IPS-18c (cell line): ENCODE measurements around the gene TMEM187.

Experiments
- H3K4me3 ChIP-seq: 2 replicates; pipeline ENCODE4 v1.7.0; 2013; ENCODE audit warnings: low read depth, mild to moderate bottlenecking, low read length, moderate library complexity; ENCODE audit not compliant: insufficient read depth
- H3K9me3 ChIP-seq: one replicate; pipeline ENCODE4 v1.6.1; 2013; ENCODE audit warnings: mild to moderate bottlenecking, low read length, moderate library complexity; ENCODE audit not compliant: control insufficient read depth, insufficient read depth

Gene TMEM187

DNA sequence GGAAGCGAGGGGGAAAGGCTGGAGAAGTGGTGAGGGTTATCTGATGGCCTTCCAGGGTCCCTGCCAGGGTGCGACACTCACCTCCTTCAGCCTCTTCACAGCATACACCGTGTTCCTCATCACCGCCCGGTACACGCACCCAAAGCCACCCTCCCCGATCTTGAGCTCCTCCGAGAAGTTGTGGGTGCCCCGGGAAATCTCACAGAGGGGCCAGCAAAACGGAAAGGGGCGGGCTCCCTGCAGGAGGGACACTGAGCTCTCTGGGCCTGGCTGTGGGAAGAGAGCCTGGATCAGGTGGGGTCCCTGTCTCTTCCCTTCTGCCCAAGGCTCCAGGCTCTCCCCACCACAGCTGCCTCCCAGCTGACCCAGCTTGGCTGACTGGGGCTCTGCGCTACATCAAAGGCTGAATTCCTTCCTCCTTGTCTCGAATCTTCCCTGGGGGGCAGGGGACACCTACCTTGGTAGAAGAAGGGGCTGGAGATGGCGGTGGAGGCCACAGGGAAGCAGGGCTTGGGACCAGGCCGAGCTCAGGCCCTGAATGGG lies 46.0 kb downstream of the TMEM187 start:
- Histone ChIP-seq H3K9me3 (peaks cover 15% of the 10 kb centered on the region), H3K4me3 (peak overlapping the region; percentile 31)

GRCh38 chrX:154019061-154019621 lies 46.6 kb downstream of the TMEM187 start:
- Histone ChIP-seq H3K4me3 (peak overlapping the region; percentile 31), H3K9me3 (peaks cover 12% of the 10 kb centered on the region)

- Histone ChIP-seq H3K9me3 (peaks cover 16% of the 10 kb centered on the region), H3K4me3 (peak within 1 kb of the TSS; percentile 49)
These were observed 47.3 kb downstream of the TMEM187 start, which contains the start of gene IRAK1 for GRCh38 chrX:154019633-154020528. Gene IRAK1 (minus strand): TSS chrX:154019902. CDS start chrX:154019812, 90 bp downstream.

DNA sequence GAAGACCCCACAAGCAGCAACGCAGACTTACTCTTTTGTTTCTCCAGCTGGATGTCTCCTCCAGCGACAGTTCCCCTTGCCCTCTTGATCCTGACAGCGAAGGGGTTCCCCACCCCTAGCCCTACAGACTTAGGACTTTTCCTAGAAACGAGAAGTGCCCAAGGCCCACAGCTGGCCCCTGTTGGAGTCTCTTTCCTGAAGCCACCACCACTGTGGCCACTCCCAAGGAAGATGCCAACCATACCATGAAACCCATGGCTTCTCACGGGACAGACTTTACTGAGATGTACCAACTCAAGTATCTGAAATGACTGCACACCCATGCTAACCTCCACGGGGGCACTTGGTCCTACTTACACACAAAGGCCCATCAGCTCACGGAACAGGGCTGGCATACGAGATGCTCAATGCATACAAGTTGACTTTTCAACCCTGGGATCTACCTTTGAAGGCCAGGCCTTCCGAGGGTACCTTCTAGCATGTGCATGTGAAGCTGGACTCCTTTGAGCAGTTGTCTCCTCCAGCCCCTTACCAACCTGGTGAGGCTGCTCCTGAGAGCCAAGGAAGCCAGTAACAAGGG lies 48.1 kb downstream of the TMEM187 start:
- Histone ChIP-seq H3K9me3 (peaks cover 14% of the 10 kb centered on the region), H3K4me3 (no peak overlapping the region)

- H3K9me3 ChIP-seq, result peaks cover 13% of the 10 kb centered on the region
- no peak overlapping the region for H3K4me3 ChIP-seq
These were observed 48.6 kb downstream of the TMEM187 start for GRCh38 chrX:154021131-154021611.

DNA sequence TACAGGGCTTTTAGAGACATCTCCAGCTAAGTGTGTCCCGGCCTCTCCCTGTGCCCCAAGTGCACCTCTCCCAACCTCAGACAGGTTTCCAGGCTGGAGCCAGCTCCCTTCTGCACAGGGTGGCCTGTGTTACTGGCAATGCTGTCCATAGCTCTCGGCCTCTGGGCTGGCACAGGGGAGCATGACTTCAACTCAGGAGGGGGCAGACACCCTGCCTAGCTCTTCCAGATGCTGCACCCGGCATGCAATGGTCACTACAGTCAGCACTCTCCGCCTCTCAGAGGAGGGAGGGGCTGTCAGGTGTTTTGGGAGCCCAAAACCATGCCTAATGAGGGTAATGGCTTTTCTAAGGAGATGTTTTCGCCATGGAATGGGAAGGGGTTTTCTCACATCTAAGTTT lies 49.6 kb downstream of the TMEM187 start:
- Histone ChIP-seq H3K4me3 (no peak overlapping the region), H3K9me3 (peaks cover 15% of the 10 kb centered on the region)

GRCh38 chrX:154023276-154024000 lies 50.9 kb downstream of the TMEM187 start:
- Histone ChIP-seq H3K4me3 (no peak overlapping the region), H3K9me3 (peaks cover 14% of the 10 kb centered on the region)

GRCh38 chrX:154024271-154024670 lies 51.7 kb downstream of the TMEM187 start:
- Histone ChIP-seq H3K4me3 (no peak overlapping the region), H3K9me3 (peaks cover 15% of the 10 kb centered on the region)

DNA sequence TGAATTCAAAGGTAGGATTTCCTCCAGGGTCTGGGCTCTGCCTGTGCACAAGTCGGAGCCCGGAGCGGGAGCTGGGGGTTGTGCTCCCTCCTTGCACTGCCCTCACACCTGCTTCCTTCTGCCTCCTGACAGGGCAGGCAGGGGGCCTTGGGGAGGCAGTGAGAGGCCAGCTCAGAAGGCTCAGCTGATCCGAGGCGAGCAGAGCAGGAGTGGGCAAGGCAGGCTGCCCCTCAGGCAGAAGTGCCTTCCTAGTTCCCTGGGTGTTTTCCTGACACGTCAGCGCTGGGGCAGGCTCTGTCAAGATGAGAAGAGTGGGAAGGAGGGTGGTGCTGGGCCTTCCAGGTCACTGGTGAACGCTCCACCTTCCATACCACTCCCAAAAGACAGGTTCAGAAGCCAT lies 52.7 kb downstream of the TMEM187 start:
- peaks cover 15% of the 10 kb centered on the region for H3K9me3 ChIP-seq

DNA sequence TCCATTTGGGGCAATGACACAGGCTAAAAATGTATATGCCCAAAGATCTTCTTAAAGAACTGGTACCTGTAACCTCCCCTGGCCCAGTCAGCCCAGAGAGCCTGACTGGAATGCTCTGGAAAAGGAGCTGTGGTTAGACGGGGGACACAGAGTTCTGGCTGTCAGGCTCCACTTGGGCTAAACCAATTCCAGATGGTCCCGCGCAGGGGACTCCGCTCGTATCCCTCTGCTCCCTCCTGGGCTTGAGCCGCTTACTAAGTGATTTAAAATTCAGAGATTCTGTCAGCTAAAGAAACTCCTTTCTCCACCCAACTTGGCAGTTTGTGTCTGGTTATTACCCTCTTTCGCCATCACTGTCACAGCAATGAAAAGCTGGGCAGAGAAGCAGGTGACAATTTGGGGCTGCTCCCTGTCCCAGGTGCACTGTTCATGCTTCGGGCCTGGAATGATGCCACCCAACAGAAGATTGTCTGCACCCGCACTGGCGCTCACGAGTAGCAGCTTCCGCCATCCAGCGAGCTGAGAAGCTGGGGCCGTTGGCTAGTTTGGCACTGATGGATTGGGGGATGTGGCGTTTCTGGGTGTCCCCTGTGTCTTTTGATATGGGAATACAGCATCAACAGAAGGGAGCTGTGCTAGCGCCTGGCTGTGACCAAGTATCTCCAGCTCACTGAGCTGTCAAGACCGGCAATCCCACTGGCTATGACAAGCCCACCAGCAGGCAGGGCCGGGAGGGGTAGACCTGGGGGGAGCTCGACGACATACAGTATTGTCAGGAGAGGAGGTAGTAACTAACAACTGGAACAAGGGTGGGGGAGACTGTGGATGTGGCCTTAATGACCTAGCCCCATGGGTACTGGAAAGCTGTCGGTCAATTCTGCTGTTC lies 53.8 kb downstream of the TMEM187 start:
- peaks cover 20% of the 10 kb centered on the region for H3K9me3 ChIP-seq
- no peak overlapping the region for H3K4me3 ChIP-seq

More for the DNA sequence above, 52.7 kb downstream of the TMEM187 start:
- H3K4me3 ChIP-seq, result no peak overlapping the region

- Histone ChIP-seq H3K4me3 (no peak overlapping the region), H3K9me3 (peaks cover 25% of the 10 kb centered on the region)
These were observed 54.5 kb downstream of the TMEM187 start for GRCh38 chrX:154027022-154027402.

DNA sequence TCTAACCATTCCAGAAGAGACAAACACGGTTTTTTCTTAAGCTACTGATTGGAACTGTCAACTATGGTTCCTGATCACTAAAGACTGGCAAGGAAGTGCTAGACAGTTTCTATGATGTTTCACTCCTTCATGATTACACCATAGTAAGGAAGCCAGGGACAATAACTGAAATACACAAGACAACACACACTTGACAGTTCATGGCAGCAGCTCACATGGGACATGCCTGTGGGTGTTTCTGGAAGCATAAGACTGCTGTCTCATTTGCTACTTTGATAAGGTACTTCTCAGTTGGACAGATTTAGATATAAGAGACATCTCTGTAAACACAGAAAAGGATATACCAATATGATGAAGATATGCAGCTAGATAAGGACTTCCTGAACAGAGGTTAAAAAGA lies 55.4 kb downstream of the TMEM187 start:
- Histone ChIP-seq H3K4me3 (no peak overlapping the region), H3K9me3 (peaks cover 27% of the 10 kb centered on the region)

DNA sequence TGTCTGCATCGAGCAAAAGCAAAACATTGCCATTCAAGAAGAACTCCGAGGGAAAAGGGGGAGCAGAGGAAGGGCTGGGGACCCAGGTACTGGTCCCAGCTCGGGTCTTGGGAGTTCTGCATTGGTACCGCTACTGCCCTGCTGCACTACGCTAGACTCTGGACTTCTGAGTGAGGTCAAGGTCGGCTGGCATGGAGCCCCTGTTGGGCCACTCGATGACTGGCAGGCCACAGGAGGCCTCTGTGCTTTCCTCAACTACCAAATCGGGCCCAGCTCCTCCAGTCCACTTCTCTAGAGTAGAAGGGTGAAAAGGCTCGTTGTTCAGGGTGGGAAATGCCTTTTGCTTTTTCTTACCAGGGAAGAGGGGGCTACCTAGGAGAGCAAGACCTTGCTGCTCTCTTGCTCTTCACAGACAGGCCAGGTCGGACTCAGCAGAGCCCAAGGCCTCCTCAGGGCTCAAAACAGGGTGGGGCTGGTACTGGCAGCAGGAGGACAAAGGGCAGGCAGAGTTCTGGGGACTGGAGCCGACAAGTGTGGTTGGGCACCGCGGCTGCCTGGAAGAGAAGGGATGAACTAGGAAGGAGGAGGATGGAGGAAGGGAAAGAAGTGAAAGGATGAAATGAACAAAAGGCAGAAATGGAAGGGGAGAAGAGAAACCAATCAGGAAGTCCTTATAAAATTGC lies 56.1 kb downstream of the TMEM187 start:
- Histone ChIP-seq H3K9me3 (peaks cover 30% of the 10 kb centered on the region), H3K4me3 (no peak overlapping the region)

DNA sequence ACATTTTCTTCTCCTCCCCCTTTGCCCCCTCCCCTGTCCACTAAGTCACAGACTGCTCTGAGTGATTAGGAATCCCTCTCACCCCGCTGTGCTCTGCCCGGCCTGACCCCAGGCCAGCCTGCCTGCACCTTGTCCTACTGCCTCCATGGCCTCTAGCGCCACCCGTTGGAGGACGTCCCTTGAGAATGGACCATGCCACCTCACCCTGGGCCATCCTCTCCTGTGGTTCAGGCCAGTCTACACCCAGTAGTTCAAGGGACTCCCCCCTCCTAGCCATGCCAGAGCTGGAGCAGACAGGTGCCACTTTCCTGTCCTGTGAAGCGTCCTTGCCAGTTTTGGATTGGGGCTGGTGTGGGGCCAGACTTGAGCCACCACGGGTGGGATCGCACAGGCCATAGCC lies 56.9 kb downstream of the TMEM187 start:
- peaks cover 27% of the 10 kb centered on the region for H3K9me3 ChIP-seq
- H3K4me3 ChIP-seq, result no peak overlapping the region

DNA sequence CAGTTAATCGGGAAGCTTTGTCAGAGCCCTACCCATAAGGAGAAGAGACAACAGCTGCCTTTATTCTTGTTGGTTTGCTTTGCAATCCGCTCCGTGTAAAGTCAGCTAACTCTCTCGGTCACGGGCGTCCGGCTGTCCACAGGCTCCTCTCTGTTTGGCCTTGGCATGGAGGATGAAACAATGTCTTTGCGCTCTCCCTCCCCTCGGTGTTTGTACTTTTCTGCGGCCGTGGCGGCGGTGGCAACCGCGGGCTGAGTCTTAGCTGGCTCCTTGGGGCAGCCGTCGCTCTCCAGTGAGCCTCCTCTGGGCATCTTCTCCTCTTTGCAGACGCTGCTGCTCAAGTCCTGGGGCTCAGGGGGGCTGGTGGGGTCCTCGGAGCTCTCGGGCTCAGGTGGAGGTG lies 57.7 kb downstream of the TMEM187 start:
- no peak overlapping the region for H3K4me3 ChIP-seq
- peaks cover 26% of the 10 kb centered on the region for H3K9me3 ChIP-seq
